ENCODE results near the gene CIDEC.
A peak's percentile ranks its signal among the peaks of the same experiment; 100 is the strongest.
"Not testable (repeated sequence)": the region's sequence is repeated elsewhere in the genome, so short reads cannot be mapped to it uniquely, and the experiment has no call there.

CIDEC gene

GRCh38 chr3:9875448-9875847, 4.6 kb downstream of the CIDEC start:
- DNase-seq (ENCODE audit: low read depth), result no peak

DNA sequence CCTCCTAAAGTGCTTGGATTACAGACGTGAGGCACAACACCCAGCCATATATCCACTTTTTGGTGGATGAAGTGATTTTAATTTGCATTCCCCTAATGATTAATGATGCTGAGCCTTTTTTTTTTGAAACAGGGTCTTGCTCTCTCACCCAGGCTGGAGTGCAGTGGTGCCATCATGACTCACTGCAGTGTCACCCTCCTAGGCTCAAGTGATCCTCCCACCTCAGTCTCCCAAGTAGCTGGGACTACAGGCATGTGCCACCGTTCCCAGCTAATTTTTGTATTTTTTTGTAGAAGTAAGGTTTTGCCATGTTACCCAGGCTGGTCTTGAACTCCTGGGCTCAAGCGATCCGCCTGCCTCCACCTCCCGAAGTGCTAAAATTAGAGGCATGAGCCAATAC, 8.0 kb downstream of the CIDEC start:
- not testable (repeated sequence) for DNase-seq (ENCODE audit: low read depth)

- DNase-seq (ENCODE audit: low read depth), result peak; percentile 23
These were observed 9.1 kb downstream of the CIDEC start for GRCh38 chr3:9870978-9871377.

GRCh38 chr3:9869955-9870354, 10.1 kb downstream of the CIDEC start:
- no peak for DNase-seq (ENCODE audit: low read depth)

DNA sequence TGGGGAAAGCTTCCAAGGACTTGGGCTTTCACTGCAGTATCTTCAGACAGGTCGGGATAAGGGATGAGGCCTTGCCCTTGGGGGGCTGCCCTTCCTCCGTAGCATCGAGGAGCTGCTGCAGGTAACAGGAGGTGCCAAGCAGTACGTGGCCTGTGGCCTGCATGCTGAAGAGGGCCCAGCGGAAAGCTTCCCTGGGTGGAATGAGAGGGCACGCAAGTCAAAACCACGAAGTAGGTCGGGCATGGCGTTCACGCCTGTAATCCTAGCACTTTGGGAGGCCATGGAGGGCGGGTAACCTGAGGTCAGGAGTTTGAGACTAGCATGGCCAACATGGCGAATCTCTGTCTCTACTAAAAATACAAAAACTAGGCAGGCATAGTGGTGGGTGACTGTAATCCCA, 12.9 kb downstream of the CIDEC start:
- no peak for DNase-seq (ENCODE audit: low read depth)

DNA sequence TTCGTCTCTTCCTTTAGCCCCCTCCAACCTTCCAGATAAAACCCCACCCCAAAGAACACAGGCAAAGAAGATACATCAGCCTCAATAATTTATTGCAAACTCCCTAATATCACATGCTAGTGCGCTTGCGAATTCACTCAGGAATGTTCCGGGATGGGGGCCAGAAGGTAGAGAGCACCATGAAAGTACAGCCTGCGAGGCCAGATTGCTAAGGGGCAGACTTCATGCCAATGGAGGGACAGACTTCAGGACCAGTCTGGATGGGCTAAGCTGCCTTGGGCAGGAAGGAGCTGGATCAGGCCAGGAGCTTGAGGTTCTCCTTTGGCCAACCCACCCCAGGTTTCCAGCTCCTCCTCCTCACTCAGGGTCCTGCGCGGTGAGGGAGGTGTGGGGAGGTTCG, 13.4 kb downstream of the CIDEC start:
- no peak for DNase-seq (ENCODE audit: low read depth)

- not testable (repeated sequence) for DNase-seq (ENCODE audit: low read depth)
These were observed 14.9 kb downstream of the CIDEC start for GRCh38 chr3:9865125-9865637.

GRCh38 chr3:9864200-9864927, 15.7 kb downstream of the CIDEC start:
- peak; percentile 42 for DNase-seq (ENCODE audit: low read depth)

DNA sequence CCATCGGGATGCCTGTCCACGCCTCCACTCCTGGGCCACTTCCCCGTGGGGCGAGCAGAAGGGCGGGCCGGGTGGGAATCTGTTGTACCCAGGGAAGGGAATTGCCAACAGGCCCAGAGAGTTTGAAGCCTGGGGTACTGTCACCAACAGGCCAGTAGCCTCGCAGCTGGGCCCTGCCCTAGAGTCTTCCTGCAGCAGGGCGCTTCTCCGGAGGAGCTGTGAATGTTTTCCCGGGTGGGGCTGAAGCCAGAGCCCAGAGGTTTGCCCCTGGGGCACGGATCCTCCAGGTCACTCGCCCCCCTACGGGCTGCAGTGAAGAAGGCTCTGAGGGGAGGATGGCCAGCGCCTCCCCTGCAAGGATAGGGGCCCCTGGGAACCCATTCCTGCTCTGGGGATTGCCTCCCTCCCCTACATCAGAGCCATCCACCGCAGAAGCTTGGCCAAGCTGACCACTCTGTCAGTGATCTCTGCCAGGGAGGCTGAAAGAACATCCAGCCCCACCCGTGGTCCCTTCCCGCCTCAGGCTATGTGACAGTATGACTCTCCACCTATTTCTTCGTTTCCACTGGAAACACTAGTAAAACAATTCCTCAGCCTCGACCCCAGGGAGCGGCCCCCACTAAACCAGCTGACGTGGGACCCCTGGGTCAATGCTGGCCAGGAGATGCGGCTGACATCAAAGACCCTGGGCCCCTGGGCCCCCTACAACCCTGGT, 16.8 kb downstream of the CIDEC start:
- DNase-seq (ENCODE audit: low read depth), result no peak

DNA sequence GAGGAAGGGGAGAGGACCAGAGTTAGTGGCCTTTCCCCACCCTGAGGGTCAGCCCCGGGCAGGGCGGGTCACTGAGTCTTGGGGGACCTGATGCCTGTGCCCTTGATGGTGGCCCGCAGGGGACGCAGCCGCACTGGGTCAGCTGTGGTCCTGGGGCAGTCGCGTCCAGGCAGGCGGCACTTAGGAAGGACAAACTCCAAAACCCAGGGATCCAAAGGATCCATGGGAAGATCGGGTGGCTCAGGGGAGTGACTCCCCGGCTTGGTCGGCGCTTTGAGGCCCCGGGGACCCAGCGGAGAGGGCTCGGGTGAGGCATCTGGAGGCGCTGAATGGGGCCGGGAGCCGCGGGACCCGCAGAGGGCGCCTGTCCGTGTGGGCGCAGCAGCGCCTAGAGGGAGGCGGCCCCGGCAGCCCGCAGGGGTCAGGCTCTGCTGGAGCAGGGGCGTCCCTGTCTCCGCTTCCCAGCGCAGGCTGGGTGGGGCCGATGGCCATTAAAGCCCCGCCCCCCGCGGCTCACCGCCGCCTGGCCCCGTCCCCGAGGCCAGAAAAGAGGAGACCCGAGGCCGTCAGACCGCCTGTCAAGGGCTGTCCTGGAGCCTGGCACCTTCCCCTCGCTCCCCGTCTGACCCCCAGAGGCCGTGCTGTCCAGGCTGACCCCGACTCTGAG, 17.5 kb downstream of the CIDEC start:
- DNase-seq (ENCODE audit: low read depth), result no peak

DNA sequence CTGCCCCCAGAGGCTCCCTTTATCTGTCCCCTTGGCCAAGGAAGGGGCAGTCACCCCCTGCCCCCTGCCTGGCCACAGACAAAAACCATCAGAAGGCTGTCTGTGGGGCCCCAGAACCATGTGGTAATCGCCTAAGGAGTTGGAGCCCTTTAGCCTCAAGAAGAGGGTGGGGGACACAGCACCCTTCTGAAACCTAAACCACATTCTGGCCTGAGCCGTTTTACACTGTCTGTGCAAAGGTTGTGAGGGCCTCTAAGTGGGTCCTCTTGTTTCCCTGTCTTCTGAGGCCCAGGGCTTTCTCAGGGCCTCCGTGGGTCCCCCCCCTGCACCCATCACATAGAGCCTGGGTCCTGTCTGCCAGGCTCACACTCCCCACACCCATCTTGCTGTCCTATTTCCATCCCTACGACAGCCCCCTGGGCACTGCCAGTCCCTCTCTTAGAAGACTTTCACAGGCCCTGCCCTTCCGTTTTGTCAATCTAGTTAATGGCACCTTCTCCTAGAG, 18.4 kb downstream of the CIDEC start:
- DNase-seq (ENCODE audit: low read depth), result no peak

DNA sequence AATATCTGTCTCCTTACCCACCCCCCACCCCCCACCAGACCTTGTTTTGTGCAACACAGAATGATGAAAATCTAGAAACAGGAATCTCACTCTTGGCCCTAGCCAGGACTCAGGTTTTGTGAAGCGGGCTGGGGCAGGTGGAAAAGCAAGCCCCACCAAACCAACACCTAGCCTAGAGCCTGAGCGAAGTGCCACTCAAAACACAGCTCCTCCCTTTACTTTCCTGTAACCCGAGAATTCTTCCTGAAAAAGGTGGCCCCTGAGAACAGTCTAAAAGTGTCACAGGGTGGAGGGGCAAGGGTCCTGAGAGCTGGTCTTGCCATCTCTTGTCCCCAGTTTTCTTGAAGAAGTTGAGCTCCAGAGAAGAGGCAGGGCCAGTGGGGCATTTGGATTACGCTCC, 18.9 kb downstream of the CIDEC start:
- DNase-seq (ENCODE audit: low read depth), result no peak

- DNase-seq (ENCODE audit: low read depth), result no peak
These were observed 20.5 kb downstream of the CIDEC start for GRCh38 chr3:9859530-9860025.

- no peak for DNase-seq (ENCODE audit: low read depth)
These were observed 24.5 kb downstream of the CIDEC start for GRCh38 chr3:9855594-9855993.

DNA sequence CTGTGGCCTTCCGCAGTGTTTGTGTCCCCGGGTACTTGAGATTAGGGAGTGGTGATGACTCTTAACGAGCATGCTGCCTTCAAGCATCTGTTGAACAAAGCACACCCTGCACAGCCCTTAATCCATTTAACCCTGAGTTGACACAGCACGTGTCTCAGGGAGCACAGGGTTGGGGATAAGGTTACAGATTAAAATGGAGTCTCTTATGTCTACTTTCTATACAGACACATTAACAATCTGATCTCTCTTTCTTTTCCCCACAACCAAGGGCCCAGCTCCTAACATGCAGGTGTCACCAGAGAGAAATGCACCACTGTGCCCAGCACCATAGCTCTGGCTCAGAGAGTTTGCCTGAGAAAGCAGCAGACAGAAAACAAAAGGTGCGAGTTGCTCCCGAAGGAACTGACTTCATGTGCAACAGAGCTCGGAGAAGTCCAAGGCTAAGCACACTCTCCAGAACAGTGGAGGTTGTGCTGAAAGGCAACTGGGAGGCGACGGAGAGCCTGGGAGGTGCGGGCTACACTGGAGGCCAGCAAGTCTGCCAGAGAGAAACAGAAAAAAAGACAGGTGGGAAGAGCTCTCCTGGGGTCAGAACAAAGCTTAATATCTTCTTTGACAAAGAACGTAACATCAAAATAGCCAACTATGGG, 25.6 kb downstream of the CIDEC start:
- DNase-seq (ENCODE audit: low read depth), result not testable (repeated sequence)

- no peak for DNase-seq (ENCODE audit: low read depth)
These were observed 27.5 kb downstream of the CIDEC start for GRCh38 chr3:9852528-9852927.

DNA sequence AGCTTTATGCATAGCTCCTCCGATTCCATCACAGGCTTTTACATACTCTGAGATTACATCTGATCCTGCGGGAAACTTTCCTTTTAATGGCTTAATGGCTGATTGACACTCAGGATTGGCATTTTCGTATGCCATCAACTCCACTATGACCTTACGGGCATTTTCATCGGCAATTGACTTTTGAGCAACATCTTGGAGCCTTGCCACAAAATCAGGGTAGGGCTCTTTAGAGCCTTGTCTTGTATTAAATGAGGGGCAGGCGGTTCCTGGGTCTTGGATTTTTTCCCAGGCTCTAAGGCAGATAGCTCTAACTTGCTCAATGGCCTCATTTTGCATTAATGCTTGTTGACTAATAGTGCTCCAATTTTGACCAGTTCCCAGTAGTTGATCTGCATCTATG, 28.1 kb downstream of the CIDEC start:
- not testable (repeated sequence) for DNase-seq (ENCODE audit: low read depth)

DNA sequence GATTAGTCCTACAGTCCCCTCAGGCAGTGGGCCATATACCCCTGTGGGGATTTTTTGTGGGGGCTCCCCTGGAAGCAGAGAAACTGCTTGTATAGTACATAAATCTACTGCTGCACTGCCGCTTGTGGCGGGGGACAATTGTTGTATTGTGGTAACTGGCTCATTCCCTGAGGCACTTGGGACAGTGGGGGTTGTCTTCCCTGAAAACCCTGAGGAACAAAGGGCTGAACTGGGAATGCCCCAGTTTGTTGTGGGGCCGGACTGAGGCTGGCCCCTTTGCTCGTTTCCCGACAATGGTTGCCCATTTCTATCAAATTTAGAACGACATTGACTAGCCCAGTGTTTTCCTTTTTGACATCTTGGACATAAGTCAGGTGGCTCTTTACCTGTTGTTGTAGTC, 28.7 kb downstream of the CIDEC start:
- not testable (repeated sequence) for DNase-seq (ENCODE audit: low read depth)

- not testable (repeated sequence) for DNase-seq (ENCODE audit: low read depth)
These were observed 31.2 kb downstream of the CIDEC start for GRCh38 chr3:9848860-9849259.

GRCh38 chr3:9847870-9848269, 32.2 kb downstream of the CIDEC start:
- not testable (repeated sequence) for DNase-seq (ENCODE audit: low read depth)

GRCh38 chr3:9846931-9847488, 33.0 kb downstream of the CIDEC start:
- DNase-seq (ENCODE audit: low read depth), result no peak

DNA sequence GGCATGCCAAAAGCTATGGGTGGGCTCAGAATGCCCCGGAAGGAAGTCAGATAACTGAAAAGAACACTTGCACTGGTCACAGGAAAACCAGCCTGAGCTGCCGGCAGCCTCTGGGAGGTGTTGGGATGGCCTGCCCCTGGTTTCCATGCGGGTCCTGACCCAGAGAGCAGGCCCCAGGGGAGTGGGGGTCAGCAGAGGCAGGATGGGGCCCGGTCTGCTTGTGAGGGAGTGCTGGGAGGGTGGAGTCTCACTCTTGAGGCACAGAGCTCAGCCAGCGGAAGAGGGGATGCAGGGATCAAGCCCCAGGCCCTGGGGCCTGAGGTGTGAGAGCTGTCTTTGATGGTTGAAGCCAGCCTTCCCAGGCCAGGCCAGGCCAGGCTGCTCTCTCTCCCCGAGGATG, 33.8 kb downstream of the CIDEC start:
- no peak for DNase-seq (ENCODE audit: low read depth)

All from GM04503 (cell line).